ENCODE results near the gene RBM47.
"Not testable (repeated sequence)": the region's sequence is repeated elsewhere in the genome, so short reads cannot be mapped to it uniquely, and the experiment has no call there.

RBM47 gene

GRCh38 chr4:40563401-40563800 lies 66.3 kb downstream of the RBM47 start:
- no peak for DNase-seq (ENCODE audit: low spot score)
- no peak for TF ChIP-seq CTCF (IDR thresholded peaks at IDR 0.05; ENCODE audit: extremely low read depth, missing control alignments)

GRCh38 chr4:40562681-40563080 lies 67.0 kb downstream of the RBM47 start:
- TF ChIP-seq CTCF (IDR thresholded peaks at IDR 0.05; ENCODE audit: extremely low read depth, missing control alignments), result no peak
- no peak for DNase-seq (ENCODE audit: low spot score)

- TF ChIP-seq CTCF (IDR thresholded peaks at IDR 0.05; ENCODE audit: extremely low read depth, missing control alignments), result no peak
Observed at GRCh38 chr4:40562208-40562607, 67.5 kb downstream of the RBM47 start.

GRCh38 chr4:40561543-40562177 lies 68.0 kb downstream of the RBM47 start:
- not testable (repeated sequence) for DNase-seq (ENCODE audit: low spot score)

More at GRCh38 chr4:40562208-40562607, 67.5 kb downstream of the RBM47 start:
- DNase-seq (ENCODE audit: low spot score), result no peak

GRCh38 chr4:40559585-40560465 lies 69.8 kb downstream of the RBM47 start:
- no peak for DNase-seq (ENCODE audit: low spot score)
- TF ChIP-seq CTCF (IDR thresholded peaks at IDR 0.05; ENCODE audit: extremely low read depth, missing control alignments), result no peak

GRCh38 chr4:40557736-40558135 lies 71.9 kb downstream of the RBM47 start:
- no peak for DNase-seq (ENCODE audit: low spot score)
- no peak for TF ChIP-seq CTCF (IDR thresholded peaks at IDR 0.05; ENCODE audit: extremely low read depth, missing control alignments)

- no peak for DNase-seq (ENCODE audit: low spot score)
- no peak for TF ChIP-seq CTCF (IDR thresholded peaks at IDR 0.05; ENCODE audit: extremely low read depth, missing control alignments)
Observed at GRCh38 chr4:40555176-40555900, 74.3 kb downstream of the RBM47 start.

- not testable (repeated sequence) for DNase-seq (ENCODE audit: low spot score)
Observed at GRCh38 chr4:40554641-40555040, 75.0 kb downstream of the RBM47 start.

Data from GM20000 (cell line).